ENCODE measurements around the gene ST3GAL5. TPM values are rescaled to one million over a fixed set of nuclear protein-coding genes. Genes with fewer than 3 reads are reported as not detected.

Gene ST3GAL5
- total RNA-seq, 1 experiment from 2014 or later = 25.3 TPM

DNA sequence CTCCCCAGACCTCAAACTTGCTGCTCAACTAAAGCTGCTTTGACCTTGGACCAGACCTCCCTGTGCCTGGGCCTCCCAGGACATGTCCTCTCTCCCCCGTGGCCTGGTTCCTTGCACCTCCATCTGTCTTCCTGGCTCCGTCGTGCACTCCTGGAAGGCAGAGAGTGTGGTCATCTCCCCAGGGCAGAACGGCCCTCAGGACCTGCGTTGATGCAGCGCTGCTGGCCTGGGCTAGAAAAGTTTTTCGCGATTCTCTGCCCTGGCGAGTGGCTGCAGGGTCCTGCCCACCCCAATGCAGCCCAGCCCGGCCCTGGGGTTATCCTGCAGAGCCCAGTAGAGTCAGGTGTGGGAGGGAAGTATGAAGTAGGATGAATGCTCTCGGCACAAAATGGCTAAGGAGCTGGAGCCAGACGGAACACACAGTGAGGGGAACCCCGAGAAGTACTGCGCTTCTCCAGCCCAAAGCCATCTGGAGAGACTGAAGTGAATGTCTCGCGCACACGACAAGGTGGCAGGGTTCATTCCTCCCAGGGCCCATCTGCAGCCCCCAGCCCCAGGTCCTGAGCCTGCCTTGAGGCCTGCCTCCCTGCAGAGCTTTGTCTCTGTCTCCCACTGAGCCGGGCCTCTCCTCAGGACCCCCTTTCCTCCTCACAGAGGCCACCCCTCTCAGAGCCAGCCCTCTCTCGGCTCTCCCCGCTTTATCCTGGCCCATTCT, 93.3 kb downstream of the ST3GAL5 start:
- ChIA-PET POLR2A (ENCODE audit: low non-redundant PET) (no interaction called here), CTCF (no interaction called here)
- DNase-seq (ENCODE audit: low spot score) = no peak
- H3K9me3 ChIP-seq (ENCODE audit: low read depth, low read length, poor library complexity, severe bottlenecking) = no peaks in the 10 kb centered on the region
- H3K4me3 ChIP-seq (ENCODE audit: low read depth, low read length, poor library complexity, severe bottlenecking) = no peak overlapping the region
- BruUV-seq (replicated peaks) = no TSS peak
- intact Hi-C loops (cut with micrococcal nuclease; ENCODE audit: unreplicated experiment) = no loop called here
- no peaks in the 10 kb centered on the region for H3K27me3 ChIP-seq (replicated peaks; ENCODE audit: insufficient read depth, low read depth, low read length, poor library complexity)
- H3K36me3 ChIP-seq (ENCODE audit: insufficient read depth, low read length, poor library complexity, severe bottlenecking) = no peaks in the 10 kb centered on the region
- no peak overlapping the region for H3K27ac ChIP-seq (ENCODE audit: low read depth, low read length, poor library complexity, severe bottlenecking)
- peaks cover 8% of the 10 kb centered on the region for H3K4me1 ChIP-seq (ENCODE audit: insufficient read depth, low read length, poor library complexity, severe bottlenecking)
- no peak for TF ChIP-seq CTCF (conservative IDR thresholded peaks at IDR 0.05; ENCODE audit: low read depth, low read length)
- no peak for TF ChIP-seq EZH2 (IDR thresholded peaks at IDR 0.05; ENCODE audit: borderline replicate concordance, low read depth, low read length, poor library complexity, severe bottlenecking)

DNA sequence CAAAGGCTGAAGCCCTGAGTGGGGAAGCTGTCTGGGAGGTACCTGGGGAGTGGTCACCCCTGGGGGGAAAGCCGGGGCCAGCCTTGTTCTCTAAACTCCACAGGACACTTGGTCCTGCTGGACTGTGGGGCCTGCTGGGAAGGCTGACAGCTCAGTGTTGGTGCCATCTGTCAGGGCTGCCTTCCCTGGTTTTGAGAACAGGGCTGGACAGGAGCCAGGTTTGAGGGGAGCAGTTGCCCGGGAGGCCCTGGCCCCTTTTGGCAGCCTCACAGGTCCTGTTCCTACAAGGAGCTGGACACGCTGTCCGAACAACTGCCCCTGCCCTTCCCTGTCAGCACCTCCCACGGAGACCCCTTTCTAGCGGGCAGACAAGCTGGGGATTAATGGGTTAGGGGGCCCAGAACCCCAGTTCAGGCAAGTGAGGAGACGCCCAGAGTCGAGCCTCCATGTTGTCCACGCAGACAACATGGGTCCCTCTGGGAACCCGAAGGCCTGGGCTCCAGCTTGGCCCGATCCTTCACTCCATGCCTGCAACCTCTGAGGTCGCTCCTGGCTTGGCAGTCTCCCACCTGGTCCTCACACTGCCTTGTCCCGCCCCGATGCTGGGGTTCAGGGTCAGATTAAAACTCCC, 94.2 kb downstream of the ST3GAL5 start:
- no peak overlapping the region for H3K27ac ChIP-seq (ENCODE audit: low read depth, low read length, poor library complexity, severe bottlenecking)

DNA sequence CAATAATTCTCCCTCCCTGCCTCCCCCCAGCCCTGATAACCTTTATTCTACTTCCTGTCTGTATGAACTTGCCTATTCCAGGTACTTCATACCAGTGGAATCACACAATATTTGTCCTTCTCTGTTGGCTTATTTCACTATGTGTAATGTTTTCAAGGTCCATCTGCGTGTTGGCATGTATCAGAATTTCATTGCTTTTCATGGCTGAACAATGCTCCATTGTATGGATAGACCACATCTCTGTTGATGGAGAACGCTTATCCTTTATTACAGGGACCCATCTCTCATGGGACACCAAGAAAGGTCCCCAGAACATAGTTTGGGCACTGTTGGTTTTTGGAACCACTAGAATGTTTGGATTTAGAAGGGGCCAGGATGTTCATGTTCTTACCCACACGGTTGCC, 94.8 kb downstream of the ST3GAL5 start:
- ChIA-PET POLR2A (ENCODE audit: low non-redundant PET) (no interaction called here), CTCF (no interaction called here)
- Histone ChIP-seq H3K36me3 (ENCODE audit: insufficient read depth, low read length, poor library complexity, severe bottlenecking) (no peaks in the 10 kb centered on the region), H3K27me3 (replicated peaks; ENCODE audit: insufficient read depth, low read depth, low read length, poor library complexity) (no peaks in the 10 kb centered on the region), H3K4me1 (ENCODE audit: insufficient read depth, low read length, poor library complexity, severe bottlenecking) (peaks cover 8% of the 10 kb centered on the region), H3K27ac (ENCODE audit: low read depth, low read length, poor library complexity, severe bottlenecking) (no peak overlapping the region), H3K9me3 (ENCODE audit: low read depth, low read length, poor library complexity, severe bottlenecking) (no peaks in the 10 kb centered on the region), H3K4me3 (ENCODE audit: low read depth, low read length, poor library complexity, severe bottlenecking) (no peak overlapping the region)
- BruUV-seq (replicated peaks) = no TSS peak
- no peak for DNase-seq (ENCODE audit: low spot score)
- TF ChIP-seq CTCF (conservative IDR thresholded peaks at IDR 0.05; ENCODE audit: low read depth, low read length) (no peak), EZH2 (IDR thresholded peaks at IDR 0.05; ENCODE audit: borderline replicate concordance, low read depth, low read length, poor library complexity, severe bottlenecking) (no peak)
- intact Hi-C loops (cut with micrococcal nuclease; ENCODE audit: unreplicated experiment) = no loop called here

More for the DNA sequence above, 94.2 kb downstream of the ST3GAL5 start:
- no TSS peak for BruUV-seq (replicated peaks)
- CTCF ChIA-PET = no interaction called here
- Histone ChIP-seq H3K4me1 (ENCODE audit: insufficient read depth, low read length, poor library complexity, severe bottlenecking) (peaks cover 8% of the 10 kb centered on the region), H3K36me3 (ENCODE audit: insufficient read depth, low read length, poor library complexity, severe bottlenecking) (no peaks in the 10 kb centered on the region), H3K4me3 (ENCODE audit: low read depth, low read length, poor library complexity, severe bottlenecking) (no peak overlapping the region), H3K9me3 (ENCODE audit: low read depth, low read length, poor library complexity, severe bottlenecking) (no peaks in the 10 kb centered on the region), H3K27me3 (replicated peaks; ENCODE audit: insufficient read depth, low read depth, low read length, poor library complexity) (no peaks in the 10 kb centered on the region)
- intact Hi-C loops (cut with micrococcal nuclease; ENCODE audit: unreplicated experiment) = no loop called here
- POLR2A ChIA-PET (ENCODE audit: low non-redundant PET) = no interaction called here
- TF ChIP-seq CTCF (conservative IDR thresholded peaks at IDR 0.05; ENCODE audit: low read depth, low read length) = no peak
- TF ChIP-seq EZH2 (IDR thresholded peaks at IDR 0.05; ENCODE audit: borderline replicate concordance, low read depth, low read length, poor library complexity, severe bottlenecking) = no peak
- DNase-seq (ENCODE audit: low spot score) = no peak

Measured in A673 (cell line).